Measurements from ENCODE around the gene FNBP1.

DNA sequence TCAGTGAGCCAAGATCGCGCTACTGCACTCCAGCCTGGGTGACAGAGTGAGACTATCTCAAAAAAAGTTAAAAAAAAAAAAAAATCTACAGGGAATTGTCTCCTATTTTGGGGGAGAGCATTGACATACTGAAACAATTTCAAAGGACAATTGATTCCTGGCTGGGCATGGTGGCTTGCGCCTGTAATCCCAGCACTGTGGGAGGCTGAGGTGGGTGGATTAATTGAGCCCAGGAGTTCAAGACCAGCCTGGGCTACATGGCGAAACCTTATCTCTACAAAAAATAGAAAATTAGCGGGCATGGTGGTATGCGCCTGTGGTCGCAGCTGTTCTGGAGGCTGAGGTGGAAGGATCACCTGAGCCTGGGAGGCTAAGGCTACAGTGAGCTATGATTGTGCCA lies 41.3 kb upstream of the FNBP1 start:
- TF ChIP-seq EZH2 (IDR thresholded peaks at IDR 0.05) (no peak), EZH2phosphoT487 (IDR thresholded peaks at IDR 0.05) (no peak)
- TF ChIP-seq, protein P1, sequence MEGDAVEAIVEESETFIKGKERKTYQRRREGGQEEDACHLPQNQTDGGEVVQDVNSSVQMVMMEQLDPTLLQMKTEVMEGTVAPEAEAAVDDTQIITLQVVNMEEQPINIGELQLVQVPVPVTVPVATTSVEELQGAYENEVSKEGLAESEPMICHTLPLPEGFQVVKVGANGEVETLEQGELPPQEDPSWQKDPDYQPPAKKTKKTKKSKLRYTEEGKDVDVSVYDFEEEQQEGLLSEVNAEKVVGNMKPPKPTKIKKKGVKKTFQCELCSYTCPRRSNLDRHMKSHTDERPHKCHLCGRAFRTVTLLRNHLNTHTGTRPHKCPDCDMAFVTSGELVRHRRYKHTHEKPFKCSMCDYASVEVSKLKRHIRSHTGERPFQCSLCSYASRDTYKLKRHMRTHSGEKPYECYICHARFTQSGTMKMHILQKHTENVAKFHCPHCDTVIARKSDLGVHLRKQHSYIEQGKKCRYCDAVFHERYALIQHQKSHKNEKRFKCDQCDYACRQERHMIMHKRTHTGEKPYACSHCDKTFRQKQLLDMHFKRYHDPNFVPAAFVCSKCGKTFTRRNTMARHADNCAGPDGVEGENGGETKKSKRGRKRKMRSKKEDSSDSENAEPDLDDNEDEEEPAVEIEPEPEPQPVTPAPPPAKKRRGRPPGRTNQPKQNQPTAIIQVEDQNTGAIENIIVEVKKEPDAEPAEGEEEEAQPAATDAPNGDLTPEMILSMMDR (IDR thresholded peaks at IDR 0.05), result no peak
